Stimulated activated CD4-positive, alpha-beta T cell treated with anti-CD3 and anti-CD28 coated beads, Interleukin-2, amount 100 ng/mL, for 48 hours (primary cell): ENCODE results near the gene PDCD7.
"Not testable (repeated sequence)": the region's sequence is repeated elsewhere in the genome, so short reads cannot be mapped to it uniquely, and the experiment has no call there.

Experiments
- DNase-seq, 2 donors: peaks; one replicate each; pipeline ENCODE4 v3.0.0-alpha.2; 2020

PDCD7 gene

DNA sequence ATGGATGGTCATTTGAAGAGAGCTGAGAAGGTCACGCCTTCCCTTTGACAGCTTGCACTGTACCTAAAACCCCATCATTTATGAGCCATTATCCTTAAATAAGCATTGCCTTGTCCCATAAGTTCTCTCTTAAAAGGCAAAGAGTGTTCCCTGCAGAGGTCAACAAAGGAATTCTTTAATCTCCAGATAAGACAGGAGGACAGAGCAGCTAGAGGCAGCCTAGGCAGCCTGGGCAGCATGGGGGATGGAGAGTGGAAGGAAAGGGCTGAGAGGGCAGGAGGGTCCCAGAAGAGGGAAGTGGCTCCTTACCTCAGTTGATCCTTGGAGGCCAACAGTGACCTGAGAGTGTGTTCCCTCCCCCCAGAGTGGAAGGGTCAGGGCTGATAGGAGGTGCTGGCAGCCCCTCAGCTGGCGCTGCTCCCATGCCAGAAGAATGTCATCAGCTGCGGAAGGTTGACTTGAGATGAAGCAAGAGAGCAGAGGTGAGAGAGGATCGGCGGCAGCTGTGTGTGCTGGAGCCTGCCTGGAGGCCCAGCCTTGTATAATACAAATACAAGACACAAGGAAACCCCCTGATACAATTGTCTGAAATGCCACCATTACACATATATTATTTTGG lies 44.3 kb downstream of the PDCD7 start:
- DNase-seq, result no peak

DNA sequence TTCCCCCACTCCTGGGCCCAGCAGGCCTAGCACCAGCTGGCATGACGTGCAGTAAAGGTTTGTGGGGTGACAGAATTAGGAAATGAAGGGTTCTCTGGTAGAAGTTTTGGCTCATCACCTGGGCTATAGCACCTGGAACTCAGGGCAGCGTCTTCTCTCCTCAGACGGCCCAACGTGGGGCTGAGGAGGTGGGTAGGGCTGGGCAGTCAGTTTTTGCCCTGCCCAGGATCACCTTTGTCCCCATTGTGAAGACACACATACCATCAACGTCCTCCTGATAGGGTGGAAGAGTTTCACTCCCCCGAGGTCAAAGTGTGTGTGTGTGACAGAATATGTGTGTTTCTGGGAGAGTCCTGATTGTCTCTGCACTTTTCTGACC lies 45.0 kb downstream of the PDCD7 start:
- no peak for DNase-seq

DNA sequence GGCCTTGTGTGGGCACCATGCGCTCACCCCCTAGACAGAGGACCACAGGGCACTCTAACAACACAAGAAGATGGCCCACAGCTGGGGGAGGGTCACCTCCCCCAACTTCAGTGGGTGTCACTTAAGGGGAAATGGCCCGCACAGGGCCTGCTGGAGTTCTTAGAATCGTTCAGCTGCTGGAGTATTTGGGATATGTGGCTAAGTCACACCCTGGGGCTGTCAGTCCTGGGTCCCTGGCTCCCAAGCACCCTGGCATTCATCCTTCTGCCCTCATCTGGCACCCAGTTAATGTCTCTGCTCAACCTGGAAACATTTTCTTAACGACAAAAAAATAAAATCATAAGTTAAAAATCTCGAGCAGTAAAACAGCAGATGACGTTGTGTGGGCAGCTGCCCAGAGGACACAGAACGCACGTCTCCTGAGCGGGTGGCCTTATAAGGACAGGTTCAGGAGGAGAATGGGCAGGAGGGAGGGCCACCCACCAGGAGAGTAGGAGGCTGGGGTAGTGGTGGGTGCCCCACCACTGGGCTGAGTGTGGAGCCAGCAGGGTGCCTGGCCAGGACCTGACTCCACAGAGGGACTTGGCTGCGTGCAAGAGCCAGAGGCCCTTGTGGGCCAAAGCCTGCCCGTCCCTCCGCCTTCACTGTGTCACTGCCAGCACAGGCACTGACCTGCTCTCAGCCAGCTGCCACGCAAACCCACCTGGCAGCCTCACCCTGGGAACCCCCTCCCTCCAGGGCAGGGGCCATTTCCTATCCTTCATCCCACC lies 45.5 kb downstream of the PDCD7 start:
- no peak for DNase-seq

DNA sequence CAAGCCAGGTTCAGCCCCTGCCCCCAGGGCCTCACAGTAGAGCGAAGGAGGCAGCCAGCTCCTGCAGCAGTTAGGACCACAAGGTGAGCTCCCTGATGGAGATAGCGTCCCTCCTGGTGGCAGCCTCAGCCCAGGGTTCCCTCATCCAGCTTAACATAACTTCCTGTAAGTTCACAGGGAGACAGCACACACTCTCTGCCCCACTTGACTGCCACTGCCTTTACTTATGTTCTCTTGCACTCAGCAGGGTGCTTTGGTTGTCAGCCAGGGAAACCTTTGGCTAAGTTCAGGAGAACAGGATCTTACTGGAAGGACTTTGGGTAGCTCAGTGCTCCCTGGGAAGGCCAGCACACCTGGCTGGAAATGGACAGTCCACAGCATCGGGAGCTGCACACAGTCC lies 46.2 kb downstream of the PDCD7 start:
- no peak for DNase-seq

DNA sequence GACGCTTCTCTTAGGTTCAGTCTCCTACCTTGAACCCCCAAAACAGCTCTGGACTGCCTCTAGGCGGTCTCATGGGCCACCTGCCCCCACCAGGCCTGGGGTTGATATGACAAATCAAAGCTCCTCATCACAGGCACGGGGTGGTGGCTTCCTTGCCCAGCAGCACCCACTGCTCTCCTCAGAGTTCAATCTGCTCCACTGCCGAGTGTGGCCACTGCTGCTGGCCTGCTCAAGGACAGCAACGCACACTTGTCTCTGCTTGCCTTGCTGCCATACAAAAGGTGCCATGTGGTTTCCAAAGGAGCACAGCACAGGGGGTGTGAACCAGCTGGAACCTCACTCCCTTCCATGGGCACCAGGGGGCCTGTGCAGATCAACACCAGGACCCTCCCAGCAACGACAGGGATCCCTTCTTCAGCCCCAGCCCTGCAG lies 46.9 kb downstream of the PDCD7 start:
- DNase-seq, result no peak

DNA sequence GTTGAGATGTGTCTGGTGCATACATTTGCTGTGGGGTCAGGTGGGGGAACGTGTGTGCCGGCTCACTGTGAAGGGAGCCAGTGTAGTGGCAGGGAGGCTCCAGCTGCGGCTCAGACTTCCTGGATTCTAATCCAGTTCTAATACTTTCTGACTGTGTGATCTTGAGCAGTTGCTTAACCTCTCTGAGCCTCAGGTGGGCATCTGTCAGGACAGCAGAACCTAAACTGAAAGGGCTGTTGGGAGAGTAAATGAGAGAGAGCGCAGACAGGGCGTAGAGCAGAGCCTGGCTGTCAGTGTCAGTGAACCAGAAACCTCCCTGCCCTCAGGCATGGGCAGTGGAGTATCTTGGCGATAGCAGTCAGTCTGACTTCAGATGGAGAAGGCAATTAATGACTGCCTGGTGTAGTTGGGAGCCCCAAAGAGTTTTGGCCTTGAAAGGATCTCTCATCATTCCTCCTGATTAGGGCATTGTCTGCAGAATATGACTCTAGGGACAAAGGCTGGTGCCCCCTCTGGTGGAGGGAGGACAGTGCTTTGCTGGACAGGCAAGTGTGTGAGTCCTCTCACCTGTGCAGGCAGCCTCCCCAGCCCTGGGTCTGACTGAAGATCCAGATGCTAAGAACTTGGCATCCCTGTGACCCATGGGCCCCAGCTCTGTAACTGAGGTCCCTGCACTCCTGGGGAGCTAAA lies 47.5 kb downstream of the PDCD7 start:
- DNase-seq, result no peak

DNA sequence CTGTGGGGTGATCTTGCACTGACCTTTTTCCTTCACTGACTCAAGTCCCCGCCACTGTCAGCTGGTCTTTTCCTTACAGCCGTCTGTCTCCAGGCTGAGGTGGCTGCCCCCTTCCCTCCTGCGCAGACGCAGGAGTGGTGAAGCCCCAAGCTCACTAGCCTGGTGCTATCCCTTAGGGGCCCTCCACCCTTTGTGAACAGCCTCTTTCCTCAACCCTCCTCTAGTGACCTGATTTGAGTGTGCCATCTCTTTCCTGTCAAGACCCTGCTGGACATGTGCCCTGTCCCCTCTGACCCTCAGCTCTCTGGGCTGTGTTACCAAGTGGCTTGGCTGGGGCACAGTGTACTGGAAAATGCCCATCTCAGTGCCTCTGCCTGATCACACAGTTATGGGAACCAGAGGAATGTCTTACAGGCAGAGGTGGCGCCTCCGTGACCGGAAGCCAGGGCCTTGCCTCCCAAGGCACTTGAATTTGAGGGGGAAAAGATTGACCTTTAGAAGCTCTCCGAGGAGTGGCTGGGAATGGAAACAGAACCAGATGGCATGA lies 48.3 kb downstream of the PDCD7 start:
- no peak for DNase-seq

DNA sequence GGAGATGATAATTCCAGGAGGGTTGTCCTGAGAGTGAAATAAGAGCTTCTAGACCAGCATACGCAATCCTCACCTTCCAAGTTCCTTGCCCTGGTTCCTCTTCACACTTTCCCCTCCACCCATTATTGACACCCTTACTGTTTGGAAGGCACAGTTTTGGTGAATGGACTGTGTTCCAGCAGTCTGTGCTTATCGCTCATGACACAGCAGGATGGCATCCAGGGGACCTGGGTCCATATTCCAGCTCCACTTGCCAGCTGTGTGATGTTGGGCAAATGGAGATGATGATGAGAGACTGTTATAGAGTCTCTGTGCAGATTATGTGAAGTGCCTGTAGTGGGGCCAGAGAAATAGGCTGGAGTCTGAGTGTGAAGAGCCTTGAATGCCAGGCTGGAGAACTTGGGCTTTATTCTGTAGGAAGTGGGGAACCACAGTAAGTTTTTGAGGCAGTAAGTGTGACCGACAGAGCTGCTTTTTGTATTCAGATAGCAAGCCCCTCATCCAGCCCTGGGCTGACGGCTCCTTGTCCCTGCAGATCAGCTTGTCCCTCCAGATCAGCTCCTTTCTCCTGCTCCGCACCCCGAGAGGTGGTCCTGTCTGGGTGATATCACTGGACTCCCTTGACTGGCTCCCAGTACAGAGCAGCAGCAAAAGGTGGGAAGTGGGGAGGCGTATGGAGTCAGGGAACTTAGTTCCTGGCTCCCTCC lies 49.0 kb downstream of the PDCD7 start:
- no peak for DNase-seq

DNA sequence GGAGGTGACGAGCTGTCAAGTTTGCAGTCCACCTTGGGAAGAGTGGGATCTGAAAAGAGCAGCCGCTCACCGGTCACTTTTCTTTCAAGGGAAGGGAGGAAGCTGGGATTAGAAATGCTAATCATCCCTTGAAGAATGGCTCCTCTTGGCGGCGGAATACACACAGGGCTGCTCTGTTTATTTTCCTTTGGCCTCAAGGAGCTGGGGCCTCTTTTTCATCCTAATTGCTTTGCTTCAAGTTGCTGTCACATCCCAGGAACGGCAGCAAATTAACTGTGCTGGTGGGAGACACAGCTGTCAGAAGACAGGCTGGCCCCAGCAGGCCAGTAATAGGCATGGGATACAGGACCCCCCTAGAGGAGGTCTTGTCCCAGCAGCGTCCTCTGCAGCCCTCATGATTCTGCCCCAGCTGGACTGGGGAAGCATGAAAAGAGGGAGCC lies 50.3 kb downstream of the PDCD7 start:
- DNase-seq, result no peak

DNA sequence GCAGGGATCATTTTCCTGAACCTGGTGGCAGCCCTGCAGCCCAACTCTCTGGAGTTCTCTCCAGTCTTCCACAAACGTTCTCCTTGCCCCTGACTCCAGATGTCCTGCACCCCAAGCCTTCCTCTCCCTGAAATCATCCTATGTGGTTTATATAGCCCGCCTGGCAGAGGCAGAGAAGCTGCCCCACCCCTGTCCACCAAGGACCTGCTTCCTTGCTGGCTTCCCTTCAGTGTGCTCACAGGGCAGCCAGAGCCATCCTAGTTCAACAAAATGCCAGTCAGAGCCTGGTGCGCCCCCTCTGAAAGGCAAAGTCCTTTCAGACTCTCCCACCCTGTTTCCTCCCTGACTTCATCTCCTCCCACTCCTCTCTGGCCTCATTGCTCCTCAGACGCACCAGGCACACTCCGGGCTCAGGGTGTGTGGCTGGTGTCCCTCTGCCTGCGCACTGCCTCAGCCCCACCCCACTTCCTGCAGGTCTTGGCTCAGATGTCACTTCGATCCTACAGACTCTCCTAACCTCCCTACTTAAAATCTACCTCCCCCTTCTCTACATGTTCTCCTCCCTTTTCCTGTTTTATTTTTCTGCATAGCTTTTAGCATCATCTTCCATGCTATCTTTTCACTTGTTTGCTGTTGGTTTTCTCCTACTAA lies 51.2 kb downstream of the PDCD7 start:
- peak in 1 of 2 donors; percentile 10 for DNase-seq

DNA sequence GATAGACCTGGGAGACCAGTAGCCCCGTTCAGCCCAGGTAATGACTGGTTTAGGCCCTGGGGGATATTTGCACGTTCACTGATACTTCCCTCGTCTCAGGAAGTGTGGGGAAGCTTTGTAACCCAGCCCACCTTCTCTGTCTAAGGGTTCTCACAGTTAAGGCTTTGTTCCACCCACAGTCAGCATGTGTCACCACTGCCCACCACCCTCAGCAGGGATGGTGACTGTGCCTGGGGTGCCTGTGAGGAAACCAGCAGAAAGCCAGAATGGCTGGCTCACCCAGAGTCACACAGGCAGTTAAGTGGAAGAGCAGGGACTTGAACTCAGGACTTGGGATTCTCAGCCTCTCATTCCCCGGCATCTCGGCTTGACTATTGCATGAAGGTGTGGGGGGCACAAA lies 51.9 kb downstream of the PDCD7 start:
- DNase-seq, result peak in 1 of 2 donors; percentile 18

DNA sequence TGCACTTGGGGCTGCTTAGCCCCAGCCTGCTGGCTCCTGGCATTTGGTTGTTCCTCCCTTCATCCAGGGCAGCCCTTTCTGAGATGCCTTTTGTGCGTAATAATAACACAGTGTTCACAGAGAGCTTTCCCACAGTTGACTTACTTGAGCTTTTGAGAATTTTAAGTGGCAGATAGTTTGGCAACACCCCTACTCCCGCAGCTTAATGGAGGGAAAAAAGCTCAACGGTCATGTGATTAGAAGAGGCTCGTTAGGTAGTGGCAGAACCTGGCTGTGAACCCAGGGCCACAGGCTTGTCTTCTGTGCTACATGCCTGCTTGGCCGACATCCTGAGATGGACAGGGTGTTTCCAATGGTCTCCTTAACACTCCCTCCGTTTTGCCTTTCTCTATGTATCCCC lies 52.3 kb downstream of the PDCD7 start:
- no peak for DNase-seq

DNA sequence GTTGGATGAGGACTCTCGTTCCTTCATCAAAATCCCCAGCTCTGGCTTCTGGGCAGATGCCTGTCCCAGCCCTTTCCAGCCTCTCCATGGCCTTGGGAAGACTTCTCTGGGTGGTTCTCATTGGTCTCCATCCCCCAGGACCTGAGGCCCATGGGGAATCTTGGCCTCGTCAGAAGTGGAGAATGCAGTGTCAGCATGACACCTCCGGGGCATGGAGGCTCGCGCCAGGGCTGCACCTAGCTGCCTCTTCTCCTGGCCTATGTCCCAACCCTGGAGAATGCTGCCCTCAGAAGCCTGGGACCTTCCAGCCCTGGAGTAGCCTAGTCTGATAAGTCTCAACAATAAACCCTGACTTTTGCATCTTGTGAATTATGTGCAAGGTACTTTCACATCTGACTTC lies 54.0 kb downstream of the PDCD7 start:
- DNase-seq, result no peak

DNA sequence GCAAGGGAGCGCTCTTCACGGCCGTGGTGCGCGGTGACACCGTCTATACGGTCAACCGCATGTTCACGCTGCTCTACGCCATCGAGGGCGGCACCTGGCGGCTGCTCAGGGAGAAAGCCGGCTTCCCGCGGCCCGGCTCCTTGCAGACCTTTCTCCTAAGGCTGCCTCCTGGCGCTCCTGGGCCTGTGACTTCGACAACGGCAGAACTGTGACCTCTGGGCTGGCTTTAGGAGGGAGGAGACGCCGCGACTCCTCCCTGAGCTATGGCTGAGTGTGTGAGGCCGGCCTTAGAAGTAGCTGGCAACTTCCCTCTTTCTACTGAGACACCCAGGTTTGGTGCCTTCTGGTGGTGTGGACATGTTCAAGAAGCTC lies 55.6 kb downstream of the PDCD7 start:
- peak; percentile 48 to 51 for DNase-seq

DNA sequence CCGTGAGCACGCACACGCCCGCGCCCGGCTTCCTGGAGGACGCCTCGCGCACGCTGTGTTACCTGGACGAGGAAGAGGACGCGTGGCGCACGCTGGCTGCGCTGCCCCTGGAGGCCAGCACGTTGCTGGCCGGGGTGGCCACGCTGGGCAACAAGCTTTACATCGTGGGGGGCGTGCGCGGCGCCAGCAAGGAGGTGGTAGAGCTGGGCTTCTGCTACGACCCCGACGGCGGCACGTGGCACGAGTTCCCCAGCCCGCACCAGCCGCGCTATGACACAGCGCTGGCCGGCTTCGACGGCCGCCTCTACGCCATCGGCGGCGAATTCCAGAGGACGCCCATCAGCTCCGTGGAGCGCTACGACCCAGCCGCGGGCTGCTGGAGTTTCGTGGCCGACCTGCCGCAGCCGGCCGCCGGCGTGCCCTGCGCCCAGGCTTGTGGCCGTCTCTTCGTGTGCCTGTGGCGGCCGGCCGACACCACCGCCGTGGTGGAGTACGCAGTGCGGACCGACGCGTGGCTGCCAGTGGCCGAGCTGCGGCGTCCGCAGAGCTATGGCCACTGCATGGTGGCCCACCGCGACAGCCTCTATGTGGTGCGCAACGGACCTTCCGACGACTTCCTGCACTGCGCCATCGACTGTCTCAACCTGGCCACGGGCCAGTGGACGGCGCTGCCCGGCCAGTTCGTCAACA lies 56.2 kb downstream of the PDCD7 start:
- no peak for DNase-seq

DNA sequence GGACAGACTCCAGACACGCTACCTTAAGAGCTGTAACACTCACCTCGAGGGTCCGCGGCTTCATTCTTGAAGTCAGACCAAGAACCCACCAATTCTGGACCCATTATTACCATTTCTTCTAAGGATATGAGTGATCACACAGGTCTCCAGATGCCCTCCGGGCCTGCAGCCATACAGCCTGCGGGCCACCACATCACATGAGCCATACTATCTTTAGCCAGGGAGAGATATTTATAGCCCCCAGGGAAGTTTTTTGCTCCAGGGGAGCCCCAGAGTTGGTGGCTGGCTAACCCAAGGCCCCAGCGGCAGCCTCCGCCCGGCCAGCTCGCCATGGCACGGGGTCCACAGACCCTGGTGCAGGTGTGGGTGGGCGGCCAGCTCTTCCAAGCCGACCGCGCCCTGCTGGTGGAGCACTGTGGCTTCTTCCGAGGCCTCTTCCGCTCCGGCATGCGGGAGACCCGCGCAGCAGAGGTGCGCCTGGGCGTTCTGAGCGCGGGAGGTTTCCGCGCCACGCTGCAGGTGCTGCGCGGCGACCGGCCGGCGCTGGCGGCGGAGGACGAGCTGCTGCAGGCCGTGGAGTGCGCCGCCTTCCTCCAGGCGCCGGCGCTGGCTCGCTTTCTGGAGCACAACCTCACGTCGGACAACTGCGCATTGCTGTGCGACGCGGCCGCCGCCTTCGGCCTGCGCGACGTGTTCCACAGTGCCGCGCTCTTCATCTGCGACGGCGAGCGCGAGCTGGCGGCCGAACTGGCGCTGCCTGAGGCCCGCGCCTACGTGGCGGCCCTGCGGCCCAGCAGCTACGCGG lies 56.9 kb downstream of the PDCD7 start, which contains the start of gene KBTBD13:
TSS of gene KBTBD13 (plus strand) at position 261 of the 805 bp plus-strand sequence. CDS start at position 331, 70 bp downstream.
- no peak for DNase-seq

DNA sequence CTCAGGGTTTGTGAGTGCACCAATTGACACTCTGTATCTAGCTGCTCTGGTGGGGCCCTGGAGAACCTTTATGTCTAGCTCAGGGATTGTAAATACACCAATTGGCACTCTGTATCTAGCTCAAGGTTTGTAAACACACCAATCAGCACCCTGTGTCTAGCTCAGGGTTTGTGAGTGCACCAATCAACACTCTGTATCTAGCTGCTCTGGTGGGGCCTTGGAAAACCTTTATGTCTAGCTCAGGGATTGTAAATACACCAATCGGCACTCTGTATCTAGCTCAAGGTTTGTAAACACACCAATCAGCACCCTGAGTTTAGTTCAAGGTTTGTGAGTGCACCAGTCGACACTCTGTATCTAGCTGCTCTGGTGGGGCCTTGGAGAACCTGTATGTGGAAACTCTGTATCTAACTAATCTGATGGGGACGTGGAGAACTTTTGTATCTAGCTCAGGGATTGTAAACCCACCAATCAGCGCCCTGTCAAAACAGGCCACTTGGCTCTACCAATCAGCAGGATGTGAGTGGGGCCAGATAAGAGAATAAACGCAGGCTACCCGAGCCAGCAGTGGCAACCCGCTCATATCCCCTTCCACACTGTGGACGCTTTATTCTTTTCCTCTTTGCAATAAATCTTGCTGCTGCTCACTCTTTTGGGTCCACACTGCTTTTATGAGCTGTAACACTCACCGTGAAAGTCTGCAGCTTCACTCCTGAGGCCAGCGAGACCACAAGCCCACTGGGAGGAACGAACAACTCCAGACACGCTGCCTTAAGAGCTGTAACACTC lies 57.8 kb downstream of the PDCD7 start:
- DNase-seq, result not testable (repeated sequence)

DNA sequence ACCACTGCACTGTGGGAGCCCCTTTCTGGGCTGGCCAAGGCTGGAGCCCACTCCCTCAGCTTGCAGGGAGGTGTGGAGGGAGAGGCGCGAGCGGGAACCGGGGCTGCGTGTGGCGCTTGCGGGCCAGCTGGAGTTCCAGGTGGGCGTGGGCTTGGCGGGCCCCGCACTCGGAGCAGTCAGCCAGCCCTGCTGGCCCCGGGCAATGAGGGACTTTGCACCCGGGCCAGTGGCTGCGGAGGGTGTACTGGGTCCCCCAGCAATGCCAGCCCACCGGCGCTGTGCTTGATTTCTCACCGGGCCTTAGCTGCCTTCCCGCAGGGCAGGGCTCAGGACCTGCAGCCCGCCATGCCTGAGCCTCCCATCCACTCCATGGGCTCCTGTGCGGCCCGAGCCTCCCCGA lies 58.7 kb downstream of the PDCD7 start:
- not testable (repeated sequence) for DNase-seq

DNA sequence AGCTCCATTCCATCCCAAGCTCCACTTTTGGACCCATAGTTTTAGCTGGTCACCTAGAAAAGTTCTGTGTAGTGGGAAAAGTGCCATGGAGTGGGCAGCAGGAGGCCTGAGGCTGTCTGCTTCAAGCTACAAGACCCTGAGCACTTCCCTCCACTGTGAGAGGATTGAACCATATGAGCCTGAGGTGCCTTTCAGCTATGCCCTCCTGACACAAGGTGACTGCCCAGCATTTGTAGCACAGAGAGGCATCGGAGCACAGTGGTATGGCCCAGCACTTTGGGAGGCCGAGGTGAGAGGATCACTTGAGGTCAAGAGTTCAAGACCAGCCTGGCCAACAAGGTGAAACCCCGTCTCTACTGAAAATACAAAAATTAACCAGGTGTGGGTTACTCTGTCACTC lies 61.0 kb downstream of the PDCD7 start:
- DNase-seq, result no peak

DNA sequence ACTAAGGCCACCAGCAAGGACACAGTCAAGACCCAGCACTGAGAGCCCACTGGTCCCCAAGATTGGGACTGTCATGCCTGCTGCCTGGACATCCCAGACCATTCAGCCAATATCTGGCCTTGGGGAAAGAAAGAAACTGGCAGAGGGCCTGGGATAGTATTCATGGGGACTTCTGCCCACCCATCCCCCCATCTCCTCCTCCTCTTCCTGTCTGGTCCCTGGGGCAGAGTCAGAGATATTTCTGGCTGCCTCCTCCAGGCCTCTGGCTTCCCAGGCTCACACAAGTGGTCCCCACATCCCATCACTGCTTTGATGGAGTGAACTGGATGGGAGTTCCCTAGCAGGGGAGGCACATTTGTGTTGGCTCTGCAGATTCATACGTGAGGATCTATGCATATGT lies 61.6 kb downstream of the PDCD7 start:
- DNase-seq, result no peak
